ENCODE data around the gene PTPN4. TPM values are rescaled to one million over a fixed set of nuclear protein-coding genes. Genes with fewer than 3 reads are reported as not detected.

PTPN4 gene
- total RNA-seq, 2 experiments from 2014 or later: 32.4 to 38.0 TPM

DNA sequence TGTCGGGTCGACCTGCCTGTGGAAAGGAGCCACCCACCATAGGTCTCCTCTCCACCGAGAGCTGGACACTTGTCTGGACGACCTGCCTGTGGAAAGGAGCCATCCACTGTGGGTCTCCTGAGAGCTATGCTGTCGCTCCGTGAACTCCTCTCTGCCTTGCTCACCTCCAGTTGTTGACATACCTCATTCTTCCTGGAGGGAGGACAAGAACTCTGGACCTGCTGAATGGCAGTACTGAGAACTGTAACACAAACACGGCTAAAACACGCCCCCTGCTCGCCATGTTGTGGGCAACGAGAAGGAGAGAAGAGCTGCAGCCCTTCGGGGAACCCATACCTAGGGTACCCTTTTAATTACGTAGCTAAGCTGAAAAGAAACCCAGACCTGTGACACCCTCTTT, 77.6 kb downstream of the PTPN4 start:
- H3K4me3 Mint-ChIP-seq: no peak overlapping the region
- H3K27ac Mint-ChIP-seq: peak overlapping the region; percentile 15
- ATAC-seq (no peak), DNase-seq (no peak)
- ChIA-PET POLR2A (no interaction called here), CTCF (interaction anchor here (0.6 to 1.4 kb wide), 2 partner anchors 14 to 101 kb away, joined by 3 to 4 read pairs; no protein-coding TSS in a partner anchor)
- no peaks in the 10 kb centered on the region for H3K9me3 Mint-ChIP-seq (ENCODE audit: low read depth)
- intact Hi-C loops (cut with DNase I, micrococcal nuclease): no loop called here
- peaks cover 44% of the 10 kb centered on the region for H3K4me1 Mint-ChIP-seq
- H3K36me3 Mint-ChIP-seq (ENCODE audit: low read depth): peaks cover 4% of the 10 kb centered on the region
- H3K27me3 Mint-ChIP-seq: no peaks in the 10 kb centered on the region

DNA sequence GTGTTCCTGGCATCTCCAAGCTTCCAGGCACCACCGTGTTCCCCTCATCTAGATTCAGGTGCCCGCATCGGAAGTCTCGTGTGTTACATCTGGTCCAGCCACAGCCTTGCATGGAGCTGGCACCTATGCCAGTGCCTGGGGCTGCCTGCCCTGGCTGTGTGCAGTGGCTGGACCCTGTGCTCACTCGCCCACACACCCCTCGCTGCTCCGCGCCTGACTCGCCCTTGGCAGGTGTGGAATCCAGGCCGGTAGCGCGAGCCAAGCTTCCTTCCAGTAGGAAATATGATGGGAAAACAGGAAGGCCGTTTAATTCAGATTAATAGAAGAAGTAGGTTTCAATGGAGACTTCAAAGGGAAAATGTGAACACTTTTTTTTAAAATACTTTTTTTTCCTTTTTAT, 78.0 kb downstream of the PTPN4 start:
- CTCF ChIA-PET: interaction anchor here (0.8 to 1.4 kb wide), 4 partner anchors 8 to 272 kb away, joined by 3 to 5 read pairs (median 4); no protein-coding TSS in a partner anchor
- Mint-ChIP-seq H3K27ac (peak overlapping the region; percentile 15), H3K27me3 (no peaks in the 10 kb centered on the region), H3K36me3 (ENCODE audit: low read depth) (peaks cover 4% of the 10 kb centered on the region), H3K4me3 (no peak overlapping the region), H3K4me1 (peaks cover 46% of the 10 kb centered on the region), H3K9me3 (ENCODE audit: low read depth) (no peaks in the 10 kb centered on the region)
- ATAC-seq (no peak), DNase-seq (no peak)
- intact Hi-C loops (cut with DNase I, micrococcal nuclease): no loop called here
- POLR2A ChIA-PET: no interaction called here

DNA sequence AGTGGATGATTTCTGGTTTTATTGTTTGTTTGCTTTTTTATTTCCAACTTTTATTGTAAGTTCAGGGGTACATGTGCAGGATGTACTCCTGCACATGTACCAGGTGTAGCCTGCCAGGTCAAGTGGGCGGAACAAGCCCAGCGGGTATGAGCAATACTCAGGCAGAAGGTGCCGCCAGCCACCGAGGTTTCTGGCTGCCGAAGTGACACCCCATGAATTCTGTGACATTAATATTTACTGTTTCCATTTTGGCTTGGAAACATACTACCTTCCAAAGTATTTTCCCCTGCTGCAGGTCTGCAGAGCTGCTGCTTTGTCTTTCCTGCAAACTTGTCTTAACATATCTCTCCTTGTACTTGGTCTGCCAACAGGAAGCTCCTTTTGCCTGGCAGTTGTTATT, 78.5 kb downstream of the PTPN4 start:
- intact Hi-C loops (cut with DNase I, micrococcal nuclease): no loop called here
- H3K36me3 Mint-ChIP-seq (ENCODE audit: low read depth): peaks cover 4% of the 10 kb centered on the region
- no peak overlapping the region for H3K27ac Mint-ChIP-seq
- ChIA-PET CTCF (interaction anchor here (0.8 to 1.4 kb wide), 4 partner anchors 9 to 271 kb away, joined by 3 to 5 read pairs (median 4); no protein-coding TSS in a partner anchor), POLR2A (no interaction called here)
- H3K4me1 Mint-ChIP-seq: peaks cover 43% of the 10 kb centered on the region
- no peak for ATAC-seq
- H3K27me3 Mint-ChIP-seq: no peaks in the 10 kb centered on the region
- H3K4me3 Mint-ChIP-seq: no peak overlapping the region
- DNase-seq: peak; percentile 29
- no peaks in the 10 kb centered on the region for H3K9me3 Mint-ChIP-seq (ENCODE audit: low read depth)

DNA sequence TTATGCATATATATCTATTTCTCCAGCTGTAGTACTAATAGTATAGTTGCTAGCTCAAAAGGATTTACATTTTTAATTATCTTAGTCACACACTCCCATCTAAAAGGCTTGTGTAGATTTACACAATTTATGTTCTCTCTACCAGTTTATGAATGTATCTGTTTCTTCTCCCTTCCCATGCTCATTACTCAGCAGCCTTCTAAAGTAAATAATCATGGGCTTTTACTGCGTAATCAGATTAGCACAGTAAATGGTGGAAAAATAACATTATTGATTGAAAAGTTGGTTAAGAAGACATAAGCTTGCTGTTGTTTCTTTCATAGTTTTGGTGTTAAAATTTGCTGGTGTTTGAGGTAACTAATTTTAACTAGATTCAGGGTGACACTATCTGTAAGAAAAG, 81.8 kb downstream of the PTPN4 start:
- intact Hi-C loops (cut with DNase I, micrococcal nuclease): no loop called here
- POLR2A ChIA-PET: no interaction called here
- Mint-ChIP-seq H3K4me1 (peaks cover 38% of the 10 kb centered on the region), H3K4me3 (no peak overlapping the region), H3K36me3 (ENCODE audit: low read depth) (peaks cover 13% of the 10 kb centered on the region), H3K27me3 (no peaks in the 10 kb centered on the region), H3K27ac (peak overlapping the region; percentile 31), H3K9me3 (ENCODE audit: low read depth) (peaks cover 7% of the 10 kb centered on the region)
- no peak for ATAC-seq
- DNase-seq: no peak
- CTCF ChIA-PET: interaction anchor here (1.2 to 1.6 kb wide), 2 partner anchors 14 to 16 kb away, joined by 3 read pairs; no protein-coding TSS in a partner anchor

GRCh38 chr2:119846021-119846420, 86.3 kb downstream of the PTPN4 start:
- no peaks in the 10 kb centered on the region for H3K27me3 Mint-ChIP-seq
- POLR2A ChIA-PET: no interaction called here

GRCh38 chr2:119849838-119850565, 90.3 kb downstream of the PTPN4 start:
- Mint-ChIP-seq H3K27me3 (no peaks in the 10 kb centered on the region), H3K9me3 (ENCODE audit: low read depth) (peaks cover 45% of the 10 kb centered on the region), H3K27ac (no peak overlapping the region), H3K4me3 (no peak overlapping the region), H3K4me1 (peaks cover 13% of the 10 kb centered on the region), H3K36me3 (ENCODE audit: low read depth) (peaks cover 52% of the 10 kb centered on the region)
- ATAC-seq (no peak), DNase-seq (no peak)
- ChIA-PET CTCF (no interaction called here), POLR2A (no interaction called here)
- intact Hi-C loops (cut with DNase I, micrococcal nuclease): no loop called here

More at GRCh38 chr2:119846021-119846420, 86.3 kb downstream of the PTPN4 start:
- peaks cover 26% of the 10 kb centered on the region for H3K9me3 Mint-ChIP-seq (ENCODE audit: low read depth)
- CTCF ChIA-PET: no interaction called here
- no peak for ATAC-seq
- no peak for DNase-seq
- H3K27ac Mint-ChIP-seq: no peak overlapping the region
- intact Hi-C loops (cut with DNase I, micrococcal nuclease): no loop called here
- H3K36me3 Mint-ChIP-seq (ENCODE audit: low read depth): peaks cover 34% of the 10 kb centered on the region
- H3K4me1 Mint-ChIP-seq: peaks cover 23% of the 10 kb centered on the region
- H3K4me3 Mint-ChIP-seq: no peak overlapping the region

GRCh38 chr2:119852214-119852613, 92.5 kb downstream of the PTPN4 start:
- Mint-ChIP-seq H3K4me1 (peaks cover 25% of the 10 kb centered on the region), H3K27me3 (no peaks in the 10 kb centered on the region), H3K4me3 (no peak overlapping the region), H3K27ac (no peak overlapping the region), H3K36me3 (ENCODE audit: low read depth) (peaks cover 43% of the 10 kb centered on the region), H3K9me3 (ENCODE audit: low read depth) (peaks cover 38% of the 10 kb centered on the region)
- ATAC-seq (no peak), DNase-seq (no peak)
- ChIA-PET CTCF (no interaction called here), POLR2A (no interaction called here)
- intact Hi-C loops (cut with DNase I, micrococcal nuclease): no loop called here

DNA sequence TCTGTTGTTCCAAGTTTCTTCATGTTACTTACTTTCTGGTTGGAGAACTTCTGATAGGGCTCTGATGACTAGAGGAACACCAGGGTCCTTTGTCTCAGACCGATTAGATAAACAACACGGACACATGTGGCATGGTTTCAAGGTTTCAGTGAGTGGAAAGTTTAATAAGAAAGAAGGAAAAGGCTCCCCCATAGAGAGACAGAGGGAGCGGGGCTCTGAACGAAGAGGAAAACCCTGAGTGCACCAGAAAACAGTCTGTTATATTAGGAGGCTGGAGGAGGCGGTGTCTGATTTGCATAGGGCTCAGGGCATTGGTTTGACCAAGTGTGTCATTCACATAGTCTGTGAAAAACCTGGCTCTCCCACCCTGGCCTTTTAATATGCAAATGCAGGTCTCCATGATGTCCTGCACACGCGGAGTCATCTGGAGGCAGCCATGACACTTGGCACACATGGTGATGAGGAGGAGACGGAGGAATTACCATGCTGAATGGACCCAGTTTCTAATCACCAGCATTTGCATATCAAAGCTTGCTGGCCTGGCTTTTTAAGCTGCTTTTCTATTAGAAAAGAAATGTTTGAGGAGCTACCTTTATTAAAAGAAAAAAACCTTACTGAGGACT, 94.2 kb downstream of the PTPN4 start:
- CTCF ChIA-PET: interaction anchor here (0.6 to 1.2 kb wide), 2 partner anchors 8 to 12 kb away, joined by 3 read pairs; no protein-coding TSS in a partner anchor
- intact Hi-C loops (cut with DNase I, micrococcal nuclease): no loop called here
- no peak overlapping the region for H3K27ac Mint-ChIP-seq
- peaks cover 38% of the 10 kb centered on the region for H3K36me3 Mint-ChIP-seq (ENCODE audit: low read depth)
- POLR2A ChIA-PET: no interaction called here
- ATAC-seq (no peak), DNase-seq (no peak)
- no peak overlapping the region for H3K4me3 Mint-ChIP-seq
- H3K27me3 Mint-ChIP-seq: no peaks in the 10 kb centered on the region
- H3K9me3 Mint-ChIP-seq (ENCODE audit: low read depth): peaks cover 36% of the 10 kb centered on the region
- peaks cover 30% of the 10 kb centered on the region for H3K4me1 Mint-ChIP-seq

GRCh38 chr2:119856469-119856901, 96.8 kb downstream of the PTPN4 start:
- DNase-seq (no peak), ATAC-seq (peak; percentile 19)
- ChIA-PET POLR2A (no interaction called here), CTCF (interaction anchor here (0.5 to 0.8 kb wide), 3 partner anchors 178 to 999 kb away, joined by 3 to 4 read pairs (median 3); no protein-coding TSS in a partner anchor)
- Mint-ChIP-seq H3K4me1 (peaks cover 40% of the 10 kb centered on the region), H3K36me3 (ENCODE audit: low read depth) (peaks cover 15% of the 10 kb centered on the region), H3K4me3 (no peak overlapping the region), H3K9me3 (ENCODE audit: low read depth) (peaks cover 15% of the 10 kb centered on the region), H3K27me3 (no peaks in the 10 kb centered on the region), H3K27ac (no peak overlapping the region)
- intact Hi-C loops (cut with DNase I, micrococcal nuclease): no loop called here

- DNase-seq (no peak), ATAC-seq (no peak)
- CTCF ChIA-PET: no interaction called here
- intact Hi-C loops (cut with DNase I, micrococcal nuclease): no loop called here
- no peak overlapping the region for H3K4me3 Mint-ChIP-seq
- H3K4me1 Mint-ChIP-seq: peaks cover 48% of the 10 kb centered on the region
- POLR2A ChIA-PET: no interaction called here
- H3K9me3 Mint-ChIP-seq (ENCODE audit: low read depth): peaks cover 7% of the 10 kb centered on the region
- H3K36me3 Mint-ChIP-seq (ENCODE audit: low read depth): peaks cover 5% of the 10 kb centered on the region
- no peaks in the 10 kb centered on the region for H3K27me3 Mint-ChIP-seq
- no peak overlapping the region for H3K27ac Mint-ChIP-seq
These were observed 98.0 kb downstream of the PTPN4 start for GRCh38 chr2:119857742-119858141.

GRCh38 chr2:119859528-119859927, 99.8 kb downstream of the PTPN4 start:
- intact Hi-C loops (cut with DNase I, micrococcal nuclease): no loop called here
- Mint-ChIP-seq H3K27me3 (no peaks in the 10 kb centered on the region), H3K9me3 (ENCODE audit: low read depth) (no peaks in the 10 kb centered on the region), H3K36me3 (ENCODE audit: low read depth) (peaks cover 8% of the 10 kb centered on the region), H3K4me1 (peaks cover 62% of the 10 kb centered on the region), H3K27ac (no peak overlapping the region), H3K4me3 (no peak overlapping the region)
- CTCF ChIA-PET: interaction anchor here (1.2 kb wide), 1 partner anchor 13 kb away, joined by 6 read pairs; no protein-coding TSS in a partner anchor
- no peak for ATAC-seq
- POLR2A ChIA-PET: no interaction called here
- no peak for DNase-seq

DNA sequence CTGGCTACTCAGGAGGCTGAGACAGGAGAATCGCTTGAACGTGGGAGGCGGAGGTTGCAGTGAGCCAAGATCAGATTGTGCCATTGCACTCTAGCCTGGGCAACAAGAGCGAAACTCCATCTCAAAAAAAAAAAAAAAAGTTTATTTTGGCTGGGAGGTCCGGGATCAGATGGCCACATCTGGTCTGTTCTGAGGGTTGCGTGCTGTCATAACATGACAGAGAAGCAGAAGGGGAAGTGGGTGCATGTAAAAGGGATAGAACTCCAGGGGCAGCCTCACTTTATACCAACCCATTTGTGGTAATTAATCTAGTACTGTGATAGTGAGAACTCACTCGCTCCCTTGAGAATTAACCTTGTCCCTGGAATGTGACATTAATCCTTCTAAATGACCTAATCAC, 101.2 kb downstream of the PTPN4 start:
- DNase-seq (no peak), ATAC-seq (no peak)
- ChIA-PET CTCF (interaction anchor here (0.8 kb wide), 1 partner anchor 108 kb away, joined by 3 read pairs; no protein-coding TSS in a partner anchor), POLR2A (no interaction called here)
- H3K27me3 Mint-ChIP-seq: no peaks in the 10 kb centered on the region
- H3K4me3 Mint-ChIP-seq: no peak overlapping the region
- intact Hi-C loops (cut with DNase I, micrococcal nuclease): no loop called here
- no peaks in the 10 kb centered on the region for H3K9me3 Mint-ChIP-seq (ENCODE audit: low read depth)
- H3K36me3 Mint-ChIP-seq (ENCODE audit: low read depth): peaks cover 8% of the 10 kb centered on the region
- peaks cover 61% of the 10 kb centered on the region for H3K4me1 Mint-ChIP-seq
- H3K27ac Mint-ChIP-seq: no peak overlapping the region

All from activated CD4-positive, alpha-beta T cell treated with anti-CD3 and anti-CD28 coated beads for 36 hours (primary cell).